GM12872 (cell line): ENCODE results near the gene NAA40.
A peak's percentile ranks its signal among the peaks of the same experiment; 100 is the strongest.

Experiments
- TF ChIP-seq, protein P1 (sequence below): IDR thresholded peaks from 3 replicates; pipeline ENCODE4 v1.5.1; 2011; ENCODE audit warnings: low read depth, mild to moderate bottlenecking, low read length, moderate library complexity; ENCODE audit not compliant: insufficient read depth

NAA40 gene

DNA sequence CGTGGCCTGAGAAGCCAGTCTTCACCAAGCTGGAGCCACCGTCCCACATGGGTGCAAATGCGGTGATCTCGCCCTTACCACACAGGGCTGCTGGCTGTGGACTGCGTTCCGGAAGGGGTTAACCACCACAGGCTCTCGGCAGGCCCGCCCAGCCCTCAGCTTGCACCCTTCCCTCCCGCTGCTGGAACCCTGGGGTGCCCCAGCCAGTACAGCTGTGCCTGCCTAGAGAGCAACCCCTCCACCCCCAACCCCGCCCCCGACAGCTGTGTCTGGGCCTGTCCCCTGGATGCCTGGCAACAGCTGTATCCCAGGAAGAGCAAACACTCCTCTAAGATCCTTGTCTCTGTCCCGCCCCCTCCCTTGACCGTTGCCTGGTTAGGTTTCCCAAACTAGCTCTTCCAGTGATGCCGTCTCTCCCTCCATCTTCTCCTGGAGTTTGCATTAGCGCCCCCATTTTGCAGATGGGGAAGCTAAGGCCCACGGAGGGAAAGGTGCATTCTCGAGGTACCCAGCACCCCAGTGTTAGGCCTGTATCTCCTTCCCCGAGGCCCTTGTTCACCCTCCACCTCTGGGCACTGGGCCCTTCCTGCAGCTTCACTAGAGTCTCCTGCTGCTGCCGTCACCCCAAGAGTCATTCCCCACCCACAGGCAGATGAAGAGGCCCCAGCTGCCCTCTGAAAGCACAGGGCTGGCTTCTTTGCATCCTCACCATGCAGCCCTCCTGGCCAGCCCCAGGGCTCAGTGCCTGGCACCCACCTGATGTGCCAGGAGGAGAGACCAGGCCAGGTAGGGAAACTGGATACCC lies 23.0 kb downstream of the NAA40 start:
- TF ChIP-seq, protein P1, sequence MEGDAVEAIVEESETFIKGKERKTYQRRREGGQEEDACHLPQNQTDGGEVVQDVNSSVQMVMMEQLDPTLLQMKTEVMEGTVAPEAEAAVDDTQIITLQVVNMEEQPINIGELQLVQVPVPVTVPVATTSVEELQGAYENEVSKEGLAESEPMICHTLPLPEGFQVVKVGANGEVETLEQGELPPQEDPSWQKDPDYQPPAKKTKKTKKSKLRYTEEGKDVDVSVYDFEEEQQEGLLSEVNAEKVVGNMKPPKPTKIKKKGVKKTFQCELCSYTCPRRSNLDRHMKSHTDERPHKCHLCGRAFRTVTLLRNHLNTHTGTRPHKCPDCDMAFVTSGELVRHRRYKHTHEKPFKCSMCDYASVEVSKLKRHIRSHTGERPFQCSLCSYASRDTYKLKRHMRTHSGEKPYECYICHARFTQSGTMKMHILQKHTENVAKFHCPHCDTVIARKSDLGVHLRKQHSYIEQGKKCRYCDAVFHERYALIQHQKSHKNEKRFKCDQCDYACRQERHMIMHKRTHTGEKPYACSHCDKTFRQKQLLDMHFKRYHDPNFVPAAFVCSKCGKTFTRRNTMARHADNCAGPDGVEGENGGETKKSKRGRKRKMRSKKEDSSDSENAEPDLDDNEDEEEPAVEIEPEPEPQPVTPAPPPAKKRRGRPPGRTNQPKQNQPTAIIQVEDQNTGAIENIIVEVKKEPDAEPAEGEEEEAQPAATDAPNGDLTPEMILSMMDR: no peak

- TF ChIP-seq, protein P1: no peak
These were observed 27.6 kb downstream of the NAA40 start for GRCh38 chr11:63966444-63966843.

DNA sequence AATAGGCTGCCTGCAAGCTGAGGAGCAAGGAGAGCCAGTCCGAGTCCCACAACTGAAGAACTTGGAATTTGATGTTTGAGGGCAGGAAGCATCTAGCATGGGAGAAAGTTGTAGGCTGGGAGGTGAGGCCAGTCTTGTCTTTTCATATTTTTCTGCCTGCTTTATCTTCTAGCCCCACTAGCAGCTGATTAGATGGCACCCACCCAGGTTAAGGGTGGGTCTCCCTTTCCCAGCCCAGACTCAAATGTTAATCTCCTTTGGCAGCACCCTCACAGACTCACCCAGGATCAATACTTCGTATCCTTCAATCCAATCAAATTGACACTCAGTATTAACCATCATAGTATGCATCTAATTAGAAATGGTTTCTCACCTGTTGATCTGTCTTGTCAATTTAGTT lies 30.7 kb downstream of the NAA40 start:
- TF ChIP-seq, protein P1: no peak

DNA sequence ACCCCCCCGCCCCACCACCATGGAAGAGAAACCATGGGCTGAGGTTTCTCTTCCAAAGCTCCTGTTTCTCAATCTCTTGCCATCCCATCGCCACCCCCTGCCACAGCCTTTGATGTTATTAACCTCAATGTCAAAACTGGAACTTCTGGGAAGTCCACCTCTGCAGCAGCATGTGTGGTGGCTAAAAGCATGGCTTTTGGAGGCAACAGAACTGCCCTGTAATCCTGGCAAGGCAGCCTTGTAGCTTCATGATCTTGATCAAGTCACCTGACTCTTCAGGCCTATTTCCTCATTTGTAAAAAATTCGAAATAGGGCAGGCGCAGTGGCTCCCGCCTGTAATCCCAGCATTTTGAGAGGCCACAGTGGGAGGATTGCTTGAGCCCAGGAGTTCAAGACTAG lies 32.1 kb downstream of the NAA40 start:
- TF ChIP-seq, protein P1: no peak

DNA sequence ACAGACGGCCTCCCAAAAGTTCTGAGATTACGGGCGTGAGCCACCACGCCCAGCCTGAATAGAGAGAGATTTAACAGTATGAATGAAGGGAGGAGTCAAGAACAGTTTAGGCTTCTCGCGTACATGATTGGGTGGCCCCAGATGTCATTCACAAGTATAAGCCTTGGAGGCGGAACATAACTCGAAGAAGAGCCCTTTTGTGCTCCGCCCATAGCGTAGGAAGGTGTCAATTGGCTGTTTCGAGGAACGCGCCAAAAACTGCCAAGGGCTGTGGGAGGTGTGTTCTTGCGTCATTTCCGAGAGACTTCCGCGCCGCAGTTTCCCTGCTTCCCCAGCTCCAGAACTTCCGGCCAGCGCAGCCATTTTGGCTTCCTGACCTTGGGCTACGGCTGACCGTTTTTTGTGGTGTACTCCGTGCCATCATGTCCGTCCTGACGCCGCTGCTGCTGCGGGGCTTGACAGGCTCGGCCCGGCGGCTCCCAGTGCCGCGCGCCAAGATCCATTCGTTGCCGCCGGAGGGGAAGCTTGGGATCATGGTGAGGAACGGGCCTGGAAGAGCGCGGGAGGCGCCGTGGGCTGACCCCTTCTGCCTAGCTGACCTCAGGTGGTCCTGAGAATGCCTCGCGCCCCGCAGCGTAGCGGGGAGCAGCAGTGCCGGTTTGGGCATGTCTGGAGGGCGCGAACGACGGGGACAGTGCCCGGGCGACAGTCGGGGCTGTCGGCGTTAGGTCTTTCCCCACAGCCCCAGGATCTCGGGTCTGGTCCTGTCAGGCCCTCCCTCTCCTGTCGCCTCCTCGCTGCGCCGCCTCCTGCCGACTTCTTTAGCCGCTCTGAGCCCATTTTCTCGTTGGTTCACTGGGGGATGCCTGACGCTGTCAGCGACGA lies 35.7 kb downstream of the NAA40 start, which contains the start of gene COX8A:
COX8A (plus strand) TSS at position 362 of the 885 bp plus-strand sequence; CDS start at position 423, 61 bp downstream.
- TF ChIP-seq, protein P1: 0 out of 3 replicates have a peak, but pooled peaks have one; percentile 3

GRCh38 chr11:63978551-63979239 lies 39.9 kb downstream of the NAA40 start:
- TF ChIP-seq, protein P1: no peak

GRCh38 chr11:63979426-63979825 lies 40.6 kb downstream of the NAA40 start:
- TF ChIP-seq, protein P1: no peak
